ENCODE data around the gene ZP3.
"Not testable (repeated sequence)": the region's sequence is repeated elsewhere in the genome, so short reads cannot be mapped to it uniquely, and the experiment has no call there.

DNA sequence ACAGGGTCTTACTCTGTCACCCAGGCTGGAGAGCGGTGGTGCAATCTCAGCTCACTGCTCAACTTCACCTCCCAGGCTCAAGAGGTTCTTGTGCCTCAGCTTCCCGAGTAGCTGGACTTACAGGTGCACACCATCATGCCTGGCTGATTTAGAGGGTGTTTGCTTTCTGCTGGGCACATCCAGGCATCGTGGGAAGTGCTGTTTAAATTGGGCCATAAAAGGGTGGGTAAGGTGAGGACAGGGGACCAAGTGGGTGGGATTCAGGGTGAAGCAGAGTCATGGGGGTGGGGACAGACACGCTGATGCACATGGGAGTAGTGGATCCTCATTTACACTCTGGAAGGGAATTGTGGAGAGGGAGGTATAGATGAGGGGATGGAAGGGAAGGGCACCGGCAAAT, 40.2 kb downstream of the ZP3 start:
- not testable (repeated sequence) for TF ChIP-seq ZNF761 (CRISPR knock-in tag; conservative IDR thresholded peaks at IDR 0.05); RNF2 (conservative IDR thresholded peaks at IDR 0.05; ENCODE audit: low read depth); CHD2 (IDR thresholded peaks at IDR 0.05; ENCODE audit: low read depth, low read length); POLR2A (IDR thresholded peaks at IDR 0.05; ENCODE audit: insufficient read depth in 1 of 2, low read depth in 2 of 2, low read length in 2 of 2); GTF3A (CRISPR knock-in tag; conservative IDR thresholded peaks at IDR 0.05); ZNF562 (CRISPR knock-in tag; IDR thresholded peaks at IDR 0.05; ENCODE audit: borderline replicate concordance); ZBTB43 (CRISPR knock-in tag; conservative IDR thresholded peaks at IDR 0.05); KLF16 (CRISPR knock-in tag; IDR thresholded peaks at IDR 0.05); UBTF (CRISPR knock-in tag; IDR thresholded peaks at IDR 0.05); MXI1 (IDR thresholded peaks at IDR 0.05; ENCODE audit: borderline replicate concordance, low read depth, low read length); ZNF556 (CRISPR knock-in tag; IDR thresholded peaks at IDR 0.05; ENCODE audit: borderline replicate concordance); XRCC5 (optimal IDR thresholded peaks at IDR 0.05; ENCODE audit: low read length)
- TF ChIP-seq, protein P1, sequence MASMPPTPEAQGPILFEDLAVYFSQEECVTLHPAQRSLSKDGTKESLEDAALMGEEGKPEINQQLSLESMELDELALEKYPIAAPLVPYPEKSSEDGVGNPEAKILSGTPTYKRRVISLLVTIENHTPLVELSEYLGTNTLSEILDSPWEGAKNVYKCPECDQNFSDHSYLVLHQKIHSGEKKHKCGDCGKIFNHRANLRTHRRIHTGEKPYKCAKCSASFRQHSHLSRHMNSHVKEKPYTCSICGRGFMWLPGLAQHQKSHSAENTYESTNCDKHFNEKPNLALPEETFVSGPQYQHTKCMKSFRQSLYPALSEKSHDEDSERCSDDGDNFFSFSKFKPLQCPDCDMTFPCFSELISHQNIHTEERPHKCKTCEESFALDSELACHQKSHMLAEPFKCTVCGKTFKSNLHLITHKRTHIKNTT (CRISPR knock-in tag; IDR thresholded peaks at IDR 0.05), result not testable (repeated sequence)
- TF ChIP-seq, protein P2, sequence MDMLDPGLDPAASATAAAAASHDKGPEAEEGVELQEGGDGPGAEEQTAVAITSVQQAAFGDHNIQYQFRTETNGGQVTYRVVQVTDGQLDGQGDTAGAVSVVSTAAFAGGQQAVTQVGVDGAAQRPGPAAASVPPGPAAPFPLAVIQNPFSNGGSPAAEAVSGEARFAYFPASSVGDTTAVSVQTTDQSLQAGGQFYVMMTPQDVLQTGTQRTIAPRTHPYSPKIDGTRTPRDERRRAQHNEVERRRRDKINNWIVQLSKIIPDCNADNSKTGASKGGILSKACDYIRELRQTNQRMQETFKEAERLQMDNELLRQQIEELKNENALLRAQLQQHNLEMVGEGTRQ (IDR thresholded peaks at IDR 0.05; ENCODE audit: low read depth, low read length), result not testable (repeated sequence)
- TF ChIP-seq, protein P2 (CRISPR knock-in tag; IDR thresholded peaks at IDR 0.05; ENCODE audit: borderline replicate concordance), result not testable (repeated sequence)
